M059J (cell line): Measurements from ENCODE around the gene IMMT. TPM values are rescaled to one million over a fixed set of nuclear protein-coding genes. Genes with fewer than 3 reads are reported as not detected.

Source experiments
- total RNA-seq: library from RNA; depleted of rRNA; stranded (reverse); fragments of >200 nt; shearing (Covaris generic); gene quantifications from 2 replicates; pipeline ENCODE4 v1.2.3, GENCODE V29; 2014; rRNA removed

Gene IMMT
- total RNA-seq, 1 experiment from 2014 or later = 68.6 TPM

Other genes with a start within 250 kb of the IMMT start
- gene POLR1A, start 89.6 kb downstream of the IMMT start, total RNA-seq = 18.1 and 18.6 TPM in 2 replicates
- 38.3 and 52.6 TPM in 2 replicates for gene PTCD3, start 89.2 kb downstream of the IMMT start, total RNA-seq
- 48.7 and 57.2 TPM in 2 replicates for gene MRPL35, start 4.0 kb upstream of the IMMT start, total RNA-seq
- 2.5 and 3.4 TPM in 2 replicates for gene REEP1, start 142.2 kb upstream of the IMMT start, total RNA-seq
- 9.6 and 22.8 TPM in 2 replicates for gene KDM3A, start 245.9 kb upstream of the IMMT start, total RNA-seq